GM21526 (cell line): ENCODE data around the gene FAAP100.
"Not testable (repeated sequence)": the region's sequence is repeated elsewhere in the genome, so short reads cannot be mapped to it uniquely, and the experiment has no call there.

ENCODE experiments used
- ATAC-seq: cut with Tn5 transposase; IDR thresholded peaks from one replicate; pipeline ENCODE4 v1.9.1; 2021; ENCODE audit warnings: moderate library complexity; ENCODE audit not compliant: unreplicated experiment, low FRiP score

Gene FAAP100

DNA sequence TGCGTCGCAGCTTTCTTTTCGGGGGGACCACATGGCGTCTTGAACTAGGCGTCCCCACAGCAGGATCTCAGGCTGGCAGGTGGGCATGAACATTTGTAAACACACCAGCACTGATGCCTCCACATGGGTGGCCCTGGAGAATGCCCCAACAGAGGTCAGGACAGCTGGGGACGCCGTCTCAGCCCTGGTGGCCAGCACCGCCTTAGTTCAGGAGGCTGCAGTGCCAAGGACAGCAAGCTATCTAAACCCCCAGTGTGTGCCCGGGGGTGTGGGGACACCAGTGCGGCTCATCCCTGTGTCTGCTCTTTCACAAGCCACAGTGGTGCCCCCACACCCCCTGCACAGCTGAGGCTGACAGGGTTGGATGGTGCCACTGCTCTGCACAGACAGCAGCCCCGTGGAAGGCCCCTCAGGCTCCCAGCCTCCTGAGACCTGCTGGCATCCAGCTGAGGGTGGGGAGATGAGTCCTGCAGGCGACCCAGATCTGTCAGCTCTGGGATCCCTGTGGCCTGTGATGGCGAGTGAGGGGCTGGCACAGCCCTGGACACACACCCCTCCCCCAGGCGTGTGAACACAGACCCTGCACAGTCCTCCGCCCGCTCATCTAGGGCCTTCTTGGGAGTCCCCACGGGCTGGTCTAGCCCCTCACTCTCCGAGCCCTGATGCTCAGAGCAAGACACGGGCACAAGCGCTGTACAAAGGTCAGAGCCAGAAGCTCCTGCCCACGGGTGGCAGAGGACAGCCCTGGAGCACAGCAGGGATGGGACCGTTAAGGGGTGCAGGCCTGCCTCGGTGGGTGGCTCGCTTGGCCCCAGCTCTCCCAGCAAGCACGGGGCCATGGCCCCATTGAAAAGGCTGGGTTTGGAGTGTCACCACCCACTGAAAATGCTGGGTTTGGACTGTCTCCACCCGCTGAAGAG, 13.2 kb downstream of the FAAP100 start:
- ATAC-seq = no peak

DNA sequence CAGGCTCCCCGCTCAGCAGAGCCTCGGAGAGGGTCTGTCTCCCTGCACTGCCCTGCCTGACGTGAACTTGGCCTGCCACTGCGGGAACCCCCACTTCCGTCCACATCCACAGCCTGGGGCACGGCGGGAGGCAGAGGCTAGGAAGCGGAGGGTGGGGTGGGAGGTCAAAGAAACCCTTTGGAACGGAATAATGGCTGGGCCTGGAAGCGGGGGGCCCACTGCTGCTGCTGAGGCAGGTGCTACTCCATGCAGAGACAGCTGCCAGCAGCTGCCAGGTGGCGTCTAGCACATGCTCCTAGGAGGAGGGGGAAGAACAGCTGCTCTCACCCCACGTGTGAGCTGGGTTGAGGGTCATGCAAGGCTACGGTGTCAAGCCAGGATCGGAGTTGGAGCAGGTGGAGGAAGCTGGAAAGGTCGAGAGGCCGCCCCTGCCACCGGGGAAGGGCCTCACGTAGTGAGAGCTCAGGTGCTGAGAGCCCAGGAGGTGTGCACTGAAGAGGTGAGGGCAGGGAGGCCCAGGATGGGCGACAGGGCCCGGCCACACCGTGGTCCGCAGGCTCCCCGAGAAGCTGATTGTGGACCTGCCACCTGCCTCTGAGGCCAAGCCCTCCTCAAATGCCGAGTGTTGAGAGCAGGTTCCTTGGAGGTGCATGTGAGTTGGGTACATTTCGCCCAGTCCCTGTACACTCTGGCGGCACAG, 14.1 kb downstream of the FAAP100 start:
- no peak for ATAC-seq

DNA sequence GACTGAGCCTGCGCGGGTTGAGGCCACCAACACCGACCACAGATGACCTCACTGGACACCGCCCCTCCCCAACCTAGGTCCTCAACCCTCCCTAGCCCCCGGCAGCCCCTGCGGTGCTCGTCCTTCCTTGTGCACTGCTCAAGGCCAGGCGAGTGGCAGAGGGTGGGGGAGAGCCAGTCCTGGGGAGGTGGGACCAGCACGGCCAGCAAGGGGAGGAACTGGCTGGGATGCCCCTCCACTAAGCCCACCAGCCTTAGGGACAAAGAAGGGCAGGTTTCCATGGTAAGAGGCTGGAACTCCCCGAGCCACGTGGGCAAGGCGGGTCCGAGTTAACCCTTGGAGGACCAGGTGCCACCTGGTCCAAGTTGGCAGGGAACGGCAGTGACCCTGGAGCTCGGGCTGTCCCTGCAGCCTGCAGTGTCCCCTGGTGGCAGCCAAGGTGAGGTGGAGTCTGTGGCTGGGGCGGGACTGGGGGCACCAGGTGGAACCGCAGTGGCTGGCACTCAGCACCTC, 14.8 kb downstream of the FAAP100 start:
- no peak for ATAC-seq

DNA sequence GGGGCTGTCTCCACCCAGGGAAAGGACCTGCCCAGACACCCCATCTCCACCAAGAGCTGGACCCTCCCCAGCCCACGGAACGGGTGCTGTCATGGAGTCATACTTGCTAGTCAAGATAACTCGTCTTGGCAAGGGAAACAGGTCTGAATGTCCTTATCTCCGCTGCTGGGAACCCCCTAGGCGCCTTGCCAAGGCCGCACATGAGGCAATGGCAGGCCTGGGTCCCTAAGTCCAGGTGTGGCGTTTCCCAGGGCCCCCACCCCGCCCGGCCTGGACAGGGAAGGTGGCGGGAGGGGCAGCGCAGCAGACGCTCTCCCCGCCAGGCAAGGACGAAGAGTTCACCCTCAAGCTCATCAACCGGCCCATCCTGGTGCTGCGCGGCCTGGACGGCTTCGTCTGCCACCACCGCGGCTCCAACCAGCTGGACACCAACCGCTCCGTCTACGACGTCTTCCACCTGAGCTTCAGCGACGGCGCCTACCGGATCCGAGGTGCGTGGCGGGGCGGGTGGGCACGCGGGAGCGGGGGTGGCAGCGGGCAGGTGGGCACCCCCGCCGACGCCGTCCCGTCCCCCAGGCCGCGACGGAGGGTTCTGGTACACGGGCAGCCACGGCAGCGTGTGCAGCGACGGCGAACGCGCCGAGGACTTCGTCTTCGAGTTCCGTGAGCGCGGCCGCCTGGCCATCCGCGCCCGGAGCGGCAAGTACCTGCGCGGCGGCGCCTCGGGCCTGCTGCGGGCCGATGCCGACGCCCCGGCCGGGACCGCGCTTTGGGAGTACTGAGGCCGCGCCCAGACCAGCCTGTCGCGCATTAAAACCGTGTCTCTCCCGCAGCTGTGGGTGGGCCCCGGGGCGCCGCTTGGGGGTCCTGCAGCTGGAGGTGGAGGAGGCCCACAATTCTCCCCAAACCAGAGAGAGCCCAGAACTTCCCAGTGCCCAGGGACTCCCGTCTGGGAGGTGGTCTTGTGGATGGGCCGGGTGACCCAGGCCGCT, 15.6 kb downstream of the FAAP100 start:
- ATAC-seq = no peak

DNA sequence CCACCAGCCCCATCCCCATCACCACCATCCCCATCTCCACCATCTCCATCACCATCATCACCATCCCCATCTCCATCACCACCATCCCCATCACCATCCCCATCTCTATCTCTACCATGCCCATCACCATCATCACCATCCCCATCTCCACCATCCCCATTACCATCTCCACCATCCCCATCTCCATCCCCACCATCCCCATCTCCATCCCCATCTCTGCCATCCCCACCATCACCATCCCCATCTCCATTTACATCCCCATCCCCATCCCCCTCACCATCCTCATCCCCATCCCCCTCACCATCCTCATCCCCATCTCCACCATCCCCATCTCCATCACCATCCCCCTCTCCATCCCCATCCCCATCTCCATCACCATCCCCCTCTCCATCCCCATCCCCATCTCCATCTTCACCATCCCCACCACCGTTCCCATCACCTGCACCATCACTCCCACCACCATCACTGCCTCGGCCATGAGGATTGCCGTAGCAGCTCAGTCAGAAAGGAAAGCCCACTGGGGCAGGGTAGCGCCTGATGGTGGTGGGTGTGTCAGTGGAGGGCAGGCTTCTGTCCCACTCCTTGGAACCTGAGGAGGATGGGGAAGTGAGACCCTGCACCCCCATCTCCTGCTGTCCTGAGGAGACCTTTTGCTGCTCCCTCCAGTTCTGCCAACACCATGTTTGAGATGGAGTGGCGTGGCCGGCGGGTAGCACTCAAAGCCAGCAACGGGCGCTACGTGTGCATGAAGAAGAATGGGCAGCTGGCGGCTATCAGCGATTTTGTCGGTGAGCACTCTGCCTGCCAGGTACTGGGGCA, 16.5 kb downstream of the FAAP100 start:
- ATAC-seq = no peak

DNA sequence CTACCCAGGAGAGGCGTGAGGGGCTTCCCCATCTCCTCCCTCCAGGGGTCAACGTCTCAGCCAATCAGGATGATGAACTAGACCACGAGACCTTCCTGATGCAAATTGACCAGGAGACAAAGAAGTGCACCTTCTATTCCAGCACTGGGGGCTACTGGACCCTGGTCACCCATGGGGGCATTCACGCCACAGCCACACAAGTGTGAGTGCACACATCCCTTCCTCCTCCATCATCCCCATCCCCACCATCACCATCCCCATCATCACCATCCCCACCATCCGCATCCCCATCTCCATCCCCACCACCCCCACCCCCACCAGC, 17.2 kb downstream of the FAAP100 start:
- ATAC-seq = no peak

DNA sequence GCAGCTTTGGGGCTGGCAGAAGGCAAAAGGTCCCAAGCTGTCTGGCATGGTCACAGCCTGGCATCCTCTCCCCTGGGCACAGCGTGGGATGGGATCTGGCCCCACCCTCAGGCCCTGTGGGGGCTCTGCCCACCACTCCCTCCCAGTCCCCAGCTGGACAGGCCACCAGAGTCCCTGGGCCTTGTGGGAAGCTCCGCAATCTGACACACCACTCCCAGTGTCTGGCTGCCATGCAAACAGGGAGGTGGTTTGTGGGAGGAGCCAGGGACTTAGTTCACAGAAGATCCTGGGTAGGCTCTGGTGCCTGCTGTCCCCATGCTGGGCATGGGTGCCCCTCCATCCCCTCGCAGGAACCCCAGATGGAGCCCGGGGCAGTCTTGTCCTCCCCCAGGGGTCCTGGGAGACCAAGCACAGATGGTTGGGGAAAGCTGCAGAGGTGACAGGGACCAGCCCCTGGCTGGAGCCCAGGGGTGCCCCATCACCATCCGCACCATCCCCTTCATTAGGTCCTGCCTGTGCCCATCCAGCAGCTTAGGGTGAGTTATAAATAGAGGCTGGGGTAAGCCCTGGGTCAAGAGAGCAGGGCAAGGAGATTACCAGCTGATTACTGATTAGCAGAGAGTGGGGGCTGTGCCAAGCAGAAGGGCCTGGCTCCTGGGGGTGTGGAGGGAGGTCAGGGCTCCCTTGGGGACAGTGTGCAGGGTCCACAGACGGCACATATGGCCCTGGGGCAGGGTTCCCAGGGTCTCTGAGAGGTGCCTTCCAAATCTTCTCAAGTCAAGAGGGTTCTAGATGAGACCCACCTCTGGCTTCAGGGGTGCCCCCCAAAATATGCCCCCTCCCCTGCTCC, 17.8 kb downstream of the FAAP100 start:
- no peak for ATAC-seq

DNA sequence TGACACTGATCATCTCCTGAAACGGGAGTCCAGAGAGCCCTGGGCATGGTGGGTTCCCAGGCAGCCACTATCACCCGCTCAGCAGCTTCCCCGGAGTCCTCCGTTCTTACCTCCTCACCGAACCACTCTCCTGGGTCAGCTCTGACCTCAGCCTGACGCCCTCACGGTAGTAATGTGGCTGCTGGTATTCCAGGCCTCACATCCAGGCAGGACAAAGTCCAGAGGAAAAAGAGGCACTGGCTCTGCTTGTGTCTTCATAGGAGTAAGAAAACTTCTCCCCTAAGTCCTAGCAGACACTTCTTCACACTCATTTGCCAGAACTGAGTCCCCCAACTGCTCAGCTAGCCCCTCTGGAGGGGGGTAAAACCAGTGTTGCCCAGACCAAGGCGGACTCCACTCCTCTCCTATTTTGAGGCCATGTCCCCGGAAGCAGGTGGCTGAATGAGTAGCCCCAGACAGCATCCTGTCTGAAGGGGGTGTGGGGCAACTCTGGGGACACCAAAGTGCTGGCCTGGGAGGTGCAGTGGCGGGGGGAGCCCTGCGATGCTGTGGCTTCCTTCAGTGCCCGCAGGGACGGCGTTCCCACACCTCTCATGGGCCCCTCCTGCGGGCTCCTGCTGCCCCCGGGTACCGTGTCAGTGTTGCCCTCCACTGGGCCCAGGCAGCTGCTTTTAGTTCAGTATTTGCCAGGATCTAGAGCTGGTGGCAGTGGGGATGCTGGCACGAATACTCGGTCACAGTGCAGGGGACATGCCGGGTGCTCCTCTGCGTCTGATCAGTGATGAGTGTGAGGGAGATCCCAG, 18.6 kb downstream of the FAAP100 start:
- ATAC-seq = no peak

DNA sequence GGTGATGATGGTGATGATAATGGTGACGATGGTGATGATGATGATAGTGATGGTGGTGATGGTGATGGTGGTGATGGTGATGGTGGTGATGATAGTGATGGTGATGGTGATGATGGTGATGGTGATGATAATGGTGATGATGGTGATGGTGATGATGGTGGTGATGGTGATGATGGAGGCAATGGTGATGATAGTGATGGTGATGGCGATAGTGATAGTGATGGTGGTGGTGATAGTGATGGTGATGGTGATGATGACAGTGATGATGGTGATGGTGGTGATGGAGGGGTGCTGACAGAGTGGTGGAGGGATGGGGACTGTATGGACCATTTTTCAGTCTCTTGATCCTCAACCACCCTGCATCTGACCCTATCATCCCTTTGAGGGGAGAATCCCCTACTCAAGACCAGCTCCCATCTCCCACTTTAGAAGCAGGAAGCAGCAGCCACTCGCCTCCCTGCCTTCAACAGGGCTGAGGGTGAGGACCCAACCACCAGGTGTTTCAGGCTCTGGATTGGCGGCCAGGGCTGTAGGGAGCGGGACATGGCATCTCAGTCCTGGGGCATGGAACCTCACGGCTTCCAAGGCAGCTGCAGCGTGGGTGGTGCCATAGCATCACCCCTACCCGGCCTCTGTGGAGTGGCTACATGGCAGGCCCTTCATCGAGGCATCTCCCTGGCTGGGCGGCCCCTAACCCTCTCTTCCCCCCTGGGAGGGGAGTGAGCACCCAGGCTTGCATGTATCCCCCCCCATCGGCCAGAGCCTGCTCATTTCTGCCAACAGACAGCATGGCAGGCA, 19.5 kb downstream of the FAAP100 start:
- no peak for ATAC-seq

DNA sequence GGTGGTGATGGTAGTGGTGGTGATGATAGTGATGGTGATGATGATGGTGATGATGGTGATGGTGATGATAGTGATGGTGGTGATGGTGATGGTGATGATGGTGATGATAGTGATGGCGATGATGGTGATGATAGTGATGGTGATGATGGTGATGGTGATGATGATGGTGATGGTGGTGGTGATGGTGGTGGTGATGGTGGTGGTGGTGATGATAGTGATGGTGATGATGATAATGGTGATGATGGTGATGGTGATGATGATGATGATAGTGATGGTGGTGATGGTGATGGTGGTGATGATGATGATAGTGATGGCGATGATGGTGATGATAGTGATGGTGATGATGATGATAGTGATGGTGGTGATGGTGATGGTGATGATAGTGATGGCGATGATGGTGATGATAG, 20.2 kb downstream of the FAAP100 start:
- ATAC-seq = not testable (repeated sequence)

DNA sequence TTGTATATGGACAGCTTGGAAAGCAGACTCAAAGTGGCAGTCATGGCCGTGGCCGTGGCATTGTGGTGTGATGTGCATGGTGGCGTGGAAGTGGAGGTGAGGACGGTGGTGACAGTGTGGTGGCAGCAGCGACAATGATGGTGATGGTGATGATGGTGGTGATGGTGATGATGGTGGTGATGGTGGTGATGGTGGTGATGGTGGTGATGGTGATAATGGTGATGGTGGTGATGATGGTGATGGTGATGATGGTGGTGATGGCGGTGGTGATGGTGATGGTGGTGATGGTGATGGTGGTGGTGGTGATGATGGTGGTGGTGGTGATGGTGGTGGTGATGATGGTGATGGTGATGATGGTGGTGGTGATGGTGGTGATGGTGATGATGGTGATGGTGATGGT, 21.1 kb downstream of the FAAP100 start:
- ATAC-seq = not testable (repeated sequence)

DNA sequence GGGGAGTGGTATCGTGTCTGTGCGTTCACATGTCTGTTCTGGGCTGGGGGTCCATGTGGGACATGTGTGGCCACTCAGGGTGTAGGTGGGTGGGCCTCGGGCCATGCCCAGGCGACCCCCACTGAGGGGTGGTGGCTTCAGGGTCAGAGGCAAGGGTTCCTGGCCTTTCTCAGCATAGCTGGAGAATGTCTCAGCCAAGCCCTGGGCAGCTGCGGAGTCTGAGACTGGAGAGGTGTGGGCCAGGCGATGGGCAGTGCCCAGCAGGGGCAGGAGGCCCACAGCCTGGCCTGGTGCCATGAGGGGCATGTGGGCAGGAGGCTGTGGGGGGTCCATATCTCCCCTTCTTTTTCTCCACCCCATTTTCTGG, 22.7 kb downstream of the FAAP100 start:
- ATAC-seq = no peak

DNA sequence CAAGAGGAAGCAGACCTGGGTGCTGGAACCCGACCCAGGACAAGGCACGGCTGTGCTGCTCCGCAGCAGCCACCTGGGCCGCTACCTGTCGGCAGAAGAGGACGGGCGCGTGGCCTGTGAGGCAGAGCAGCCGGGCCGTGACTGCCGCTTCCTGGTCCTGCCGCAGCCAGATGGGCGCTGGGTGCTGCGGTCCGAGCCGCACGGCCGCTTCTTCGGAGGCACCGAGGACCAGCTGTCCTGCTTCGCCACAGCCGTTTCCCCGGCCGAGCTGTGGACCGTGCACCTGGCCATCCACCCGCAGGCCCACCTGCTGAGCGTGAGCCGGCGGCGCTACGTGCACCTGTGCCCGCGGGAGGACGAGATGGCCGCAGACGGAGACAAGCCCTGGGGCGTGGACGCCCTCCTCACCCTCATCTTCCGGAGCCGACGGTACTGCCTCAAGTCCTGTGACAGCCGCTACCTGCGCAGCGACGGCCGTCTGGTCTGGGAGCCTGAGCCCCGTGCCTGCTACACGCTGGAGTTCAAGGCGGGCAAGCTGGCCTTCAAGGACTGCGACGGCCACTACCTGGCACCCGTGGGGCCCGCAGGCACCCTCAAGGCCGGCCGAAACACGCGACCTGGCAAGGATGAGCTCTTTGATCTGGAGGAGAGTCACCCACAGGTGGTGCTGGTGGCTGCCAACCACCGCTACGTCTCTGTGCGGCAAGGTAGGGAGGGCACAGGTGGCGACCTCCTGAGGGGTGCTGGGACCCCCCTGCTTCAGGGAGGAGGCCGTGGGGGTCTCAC, 23.3 kb downstream of the FAAP100 start:
- ATAC-seq = no peak

DNA sequence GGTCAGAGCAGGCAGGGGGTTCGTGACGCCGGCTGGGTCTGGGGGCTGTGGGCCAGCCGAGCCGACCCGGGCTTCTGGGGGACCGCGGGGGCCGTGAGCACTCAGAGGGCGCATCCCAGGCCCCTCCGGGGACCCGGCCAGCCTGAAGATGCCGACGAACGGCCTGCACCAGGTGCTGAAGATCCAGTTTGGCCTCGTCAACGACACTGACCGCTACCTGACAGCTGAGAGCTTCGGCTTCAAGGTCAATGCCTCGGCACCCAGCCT, 23.8 kb downstream of the FAAP100 start:
- ATAC-seq = no peak

DNA sequence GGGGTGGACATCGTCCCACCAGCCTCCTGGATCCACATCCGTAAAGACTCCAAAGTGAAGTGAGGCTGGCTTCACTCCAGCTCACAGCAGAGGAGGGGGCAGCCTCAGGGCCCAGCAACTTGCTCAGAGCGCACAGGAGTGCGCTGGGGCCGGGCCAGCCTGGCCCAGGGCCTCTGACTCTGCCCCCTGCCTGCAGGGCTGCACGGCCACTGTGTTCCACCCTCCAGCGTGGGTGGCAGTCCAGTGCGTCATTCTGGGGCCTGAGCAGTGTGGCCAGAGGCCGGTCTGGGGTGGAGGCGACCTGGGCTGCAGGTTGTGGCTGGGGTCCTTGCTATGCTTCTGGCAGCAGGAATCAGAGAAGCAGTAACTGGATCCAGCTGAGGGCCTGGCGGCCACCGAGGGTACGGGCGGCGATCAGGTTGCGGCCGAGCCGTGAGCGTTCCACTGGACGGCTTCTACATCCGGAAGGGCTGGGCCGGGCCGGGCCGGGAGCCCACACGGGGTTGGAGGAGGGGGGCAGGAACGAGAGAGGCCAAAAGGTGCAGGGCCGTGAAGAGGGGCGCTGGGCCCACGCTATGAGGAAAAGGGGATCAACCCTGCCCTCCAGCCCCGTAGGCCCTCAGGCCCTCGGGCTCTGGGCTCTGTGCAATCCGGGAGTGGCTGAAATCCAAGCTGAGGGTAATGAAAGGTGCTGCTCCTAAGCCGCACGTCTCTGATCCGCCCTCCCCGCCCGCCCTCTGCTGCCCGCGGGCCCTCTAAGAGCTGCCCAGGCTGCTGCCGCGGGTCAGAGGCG, 24.4 kb downstream of the FAAP100 start, which contains the start of gene FSCN2:
TSS of gene FSCN2 (plus strand) at position 787 of the 793 bp plus-strand sequence. CDS start 155 bp downstream, outside the sequence.
- ATAC-seq = no peak
